Spleen (tissue), 7 donors: Measurements from ENCODE around the gene MUS81.
"Not testable (repeated sequence)": the region's sequence is repeated elsewhere in the genome, so short reads cannot be mapped to it uniquely, and the experiment has no call there.

ENCODE experiments used
- POLR2A ChIP-seq, 3 donors: fragments of 450-650 bp; IDR thresholded peaks; one replicate each; pipeline ENCODE4 v1.5.1; 2017; ENCODE audit warnings: antibody characterized with exemption in 3 of 3, mild to moderate bottlenecking in 1 of 3
- POLR2AphosphoS5 ChIP-seq, 3 donors: sonication (generic); formaldehyde crosslinking; IDR thresholded peaks; one replicate each; pipeline ENCODE4 v1.5.1; 2017; ENCODE audit warnings: antibody characterized with exemption in 3 of 3
- TF ChIP-seq, protein P1 (sequence below), 11 experiments: fragments of 200-600 bp in 7 of 11; fragments of 450-650 bp in 4 of 11; sonication (generic) in 4 of 11; IDR thresholded peaks in 8 of 11; conservative IDR thresholded peaks in 3 of 11; 1 replicate in 7 of 11; 2 replicates in 4 of 11; pipeline versions ENCODE4 v1.4.0 to v1.8.0; 2016 to 2021; ENCODE audit warnings: antibody characterized with exemption in 11 of 11, inconsistent platforms in 4 of 11, mild to moderate bottlenecking in 1 of 11
- donor health status: DM: no; HTN: no; CAD: no; lungs with moderate emphysema.
- donor health status: DM: no; HTN: no; CAD: no.
- donor health status: DM: no; HTN: no; CAD: no.

DNA sequence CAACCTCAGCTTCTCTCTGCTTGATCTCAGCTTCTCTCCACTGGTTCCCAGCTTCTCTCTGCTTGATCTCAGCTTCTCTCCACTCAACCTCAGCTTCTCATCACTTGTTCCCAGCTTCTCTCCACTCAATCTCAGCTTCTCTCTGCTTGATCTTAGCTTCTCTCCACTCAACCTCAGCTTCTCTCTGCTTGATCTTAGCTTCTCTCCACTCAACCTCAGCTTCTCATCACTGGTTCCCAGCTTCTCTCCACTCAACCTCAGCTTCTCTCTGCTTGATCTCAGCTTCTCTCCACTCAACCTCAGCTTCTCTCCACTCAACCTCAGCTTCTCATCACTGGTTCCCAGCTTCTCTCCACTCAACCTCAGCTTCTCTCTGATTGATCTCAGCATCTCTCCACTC, 28.0 kb upstream of the MUS81 start:
- TF ChIP-seq, protein P1, sequence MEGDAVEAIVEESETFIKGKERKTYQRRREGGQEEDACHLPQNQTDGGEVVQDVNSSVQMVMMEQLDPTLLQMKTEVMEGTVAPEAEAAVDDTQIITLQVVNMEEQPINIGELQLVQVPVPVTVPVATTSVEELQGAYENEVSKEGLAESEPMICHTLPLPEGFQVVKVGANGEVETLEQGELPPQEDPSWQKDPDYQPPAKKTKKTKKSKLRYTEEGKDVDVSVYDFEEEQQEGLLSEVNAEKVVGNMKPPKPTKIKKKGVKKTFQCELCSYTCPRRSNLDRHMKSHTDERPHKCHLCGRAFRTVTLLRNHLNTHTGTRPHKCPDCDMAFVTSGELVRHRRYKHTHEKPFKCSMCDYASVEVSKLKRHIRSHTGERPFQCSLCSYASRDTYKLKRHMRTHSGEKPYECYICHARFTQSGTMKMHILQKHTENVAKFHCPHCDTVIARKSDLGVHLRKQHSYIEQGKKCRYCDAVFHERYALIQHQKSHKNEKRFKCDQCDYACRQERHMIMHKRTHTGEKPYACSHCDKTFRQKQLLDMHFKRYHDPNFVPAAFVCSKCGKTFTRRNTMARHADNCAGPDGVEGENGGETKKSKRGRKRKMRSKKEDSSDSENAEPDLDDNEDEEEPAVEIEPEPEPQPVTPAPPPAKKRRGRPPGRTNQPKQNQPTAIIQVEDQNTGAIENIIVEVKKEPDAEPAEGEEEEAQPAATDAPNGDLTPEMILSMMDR (IDR thresholded peaks at IDR 0.05 in 8 of 11, conservative IDR thresholded peaks at IDR 0.05 in 3 of 11) = not testable (repeated sequence)
- not testable (repeated sequence) for TF ChIP-seq POLR2AphosphoS5, POLR2A (IDR thresholded peaks at IDR 0.05)
